GM12878 (cell line): ENCODE data around the gene PAPLN.

Experiments used
- GABPA ChIP-seq: IDR thresholded peaks from 2 replicates; pipeline ENCODE4 v1.6.1; 2014; ENCODE audit warnings: antibody characterized with exemption, low read depth, mild to moderate bottlenecking, inconsistent platforms
- HDGF ChIP-seq: fragments of 450-650 bp; IDR thresholded peaks from 2 replicates; pipeline ENCODE4 v1.6.1; 2016; ENCODE audit warnings: antibody characterized with exemption
- ZNF687 ChIP-seq: fragments of 450-650 bp; IDR thresholded peaks from 2 replicates; pipeline ENCODE4 v1.6.1; 2017; ENCODE audit warnings: mild to moderate bottlenecking, moderate library complexity

DNA sequence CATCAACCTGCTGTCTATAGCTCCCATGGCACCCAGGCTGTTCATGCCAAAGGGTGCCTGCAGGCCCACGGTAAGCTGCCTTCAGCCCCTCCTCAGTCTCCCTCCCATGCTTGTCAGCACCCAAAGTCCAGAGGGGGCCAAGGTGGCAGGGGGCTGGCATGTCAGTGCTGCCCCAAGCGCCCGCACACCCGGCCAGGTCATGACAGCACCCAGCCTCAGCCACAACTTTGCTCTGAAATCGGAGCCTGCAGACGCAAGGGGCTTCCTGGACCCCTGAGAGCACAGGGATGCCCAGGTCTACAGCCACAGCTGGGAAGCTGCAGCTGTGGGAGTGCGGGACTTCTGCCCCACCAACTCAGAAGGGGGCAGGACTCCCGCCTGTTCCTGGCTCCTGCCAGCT lies 28.5 kb upstream of the PAPLN start:
- no peak for TF ChIP-seq GABPA
- no peak for TF ChIP-seq HDGF
- no peak for TF ChIP-seq ZNF687
